ENCODE measurements around the gene NAT8L. TPM values are rescaled to one million over a fixed set of nuclear protein-coding genes. Genes with fewer than 3 reads are reported as not detected.

Gene NAT8L
- total and polyA plus RNA-seq, 2 of the 4 experiments (the other 2 are of a cell fraction): 0.05 TPM; not detected in 1

GRCh38 chr4:2092669-2093053 is 33.5 kb downstream of the NAT8L start:
- Histone ChIP-seq H3K9me3 (ENCODE audit: control insufficient read depth, insufficient read depth, low read length) (peaks cover 12% of the 10 kb centered on the region), H2BK20ac (ENCODE audit: low read depth, low read length) (no peak overlapping the region), H2AK9ac (replicated peaks; ENCODE audit: low read depth, low read length, poor library complexity) (no peak overlapping the region), H3K14ac (replicated peaks; ENCODE audit: low read depth, low read length) (no peak overlapping the region), H3K4me1 (ENCODE audit: control insufficient read depth, insufficient read depth, low read length) (0 out of 2 replicates have a peak, but pooled peaks cover 1% of the 10 kb centered on the region), H3K36me3 (ENCODE audit: control insufficient read depth, insufficient read depth, low read length) (no peaks in the 10 kb centered on the region), H3K23ac (ENCODE audit: low read depth, low read length) (no peak overlapping the region), H3K18ac (ENCODE audit: low read depth, low read length) (no peak overlapping the region), H3K4ac (ENCODE audit: low read depth, low read length) (no peak overlapping the region), H2AFZ (replicated peaks; ENCODE audit: low read length, poor library complexity) (no peak overlapping the region), H4K5ac (ENCODE audit: low read depth, low read length) (no peak overlapping the region), H2BK5ac (ENCODE audit: low read depth, low read length, poor library complexity, severe bottlenecking) (no peak overlapping the region), H4K8ac (ENCODE audit: low read depth in 2 of 2, low read length in 2 of 2) (no peak overlapping the region), H3K4me2 (ENCODE audit: low read depth, low read length) (no peak overlapping the region), H2BK120ac (ENCODE audit: low read depth, low read length) (no peak overlapping the region), H3K56ac (ENCODE audit: extremely low read depth, insufficient read depth, low read length) (no peak overlapping the region), H4K20me1 (ENCODE audit: insufficient read depth, low read length) (no peaks in the 10 kb centered on the region), H3K4me3 (ENCODE audit: insufficient read depth, low read depth, low read length) (no peak overlapping the region), H2AK5ac (ENCODE audit: low read depth, low read length) (no peak overlapping the region), H4K91ac (ENCODE audit: insufficient read depth, low read depth, low read length) (no peak overlapping the region), H3K27me3 (ENCODE audit: control insufficient read depth, insufficient read depth, low read length) (peaks cover 25% of the 10 kb centered on the region), H3K79me1 (ENCODE audit: low read depth in 1 of 2, low read length in 2 of 2) (no peaks in the 10 kb centered on the region), H3K27ac (ENCODE audit: insufficient read depth, low read length) (no peak overlapping the region), H3K9ac (ENCODE audit: low read depth, low read length) (no peak overlapping the region), H3K9me1 (ENCODE audit: insufficient read depth, low read length) (no peaks in the 10 kb centered on the region), H2BK15ac (ENCODE audit: low read depth, low read length) (no peak overlapping the region)
- dilution Hi-C loops (cut with HindIII; ENCODE audit: low sequenced_read_pairs, unreplicated experiment) (no loop called here), in situ Hi-C loops (cut with MboI; ENCODE audit: low sequenced_read_pairs) (no loop called here), intact Hi-C loops (cut with micrococcal nuclease) (no loop called here)
- CTCF ChIA-PET: no interaction called here
- DNase-seq: no peak
- no peak for TF ChIP-seq POLR2A (IDR thresholded peaks at IDR 0.05; ENCODE audit: low read depth, low read length)
- no peak for TF ChIP-seq ELK1 (IDR thresholded peaks at IDR 0.05; ENCODE audit: borderline replicate concordance, low read depth, low read length)
- TF ChIP-seq CEBPB (IDR thresholded peaks at IDR 0.05; ENCODE audit: low read depth, low read length): no peak
- TF ChIP-seq MXI1 (IDR thresholded peaks at IDR 0.05; ENCODE audit: borderline replicate concordance, low read depth, low read length): no peak
- no peak for TF ChIP-seq RAD21 (IDR thresholded peaks at IDR 0.05; ENCODE audit: low read length)
- TF ChIP-seq MAZ (IDR thresholded peaks at IDR 0.05; ENCODE audit: borderline replicate concordance, low read depth, low read length): no peak
- no peak for TF ChIP-seq USF2 (IDR thresholded peaks at IDR 0.05; ENCODE audit: low read depth, low read length)
- no peak for TF ChIP-seq RFX5 (IDR thresholded peaks at IDR 0.05; ENCODE audit: low read depth, low read length)
- BruUV-seq (replicated peaks): no TSS peak
- 66% methylated on average over 4 of the region's 6 CpGs; no CpG with 5 or more reads in 1 of the 2 experiments for WGBS, 2 experiments (ENCODE audit: extremely low coverage in 2 of 2, insufficient read length in 1 of 2)
- no peak for ATAC-seq (ENCODE audit: low read depth)
- POLR2A ChIA-PET (ENCODE audit: unreplicated experiment): no interaction called here
